RWPE1 (cell line): ENCODE data around the gene DOK1.

Source experiments
- CTCF ChIA-PET: fragments of 350-600 bp; sonication (Branson Sonifier 250); formaldehyde crosslinking; extraction: SDS; loops from one replicate; lab custom pipeline; 2021; lab: Yijun Ruan, JAX
- POLR2A ChIA-PET: fragments of 400-600 bp; formaldehyde crosslinking; extraction: SDS; loops from one replicate; lab custom pipeline; 2020; ENCODE audit warnings: antibody characterized with exemption; ENCODE audit not compliant: low non-redundant PET; lab: Yijun Ruan, JAX
- DNase-seq: peaks from one replicate; pipeline ENCODE4 v3.0.0; 2012; ENCODE audit warnings: low spot score
- H3K27ac ChIP-seq: fragments of 450-650 bp; 2 replicates; pipeline ENCODE4 v1.5.1; 2017
- CTCF ChIP-seq: fragments of 450-650 bp; conservative IDR thresholded peaks from 2 replicates; pipeline ENCODE4 v1.5.1; 2017; ENCODE audit warnings: low read depth, mild to moderate bottlenecking

The DOK1 gene

GRCh38 chr2:74530239-74531187, 24.0 kb upstream of the DOK1 start:
- no peak for TF ChIP-seq CTCF
- H3K27ac ChIP-seq, result peak overlapping the region; percentile 83
- CTCF ChIA-PET, result interaction anchor here (0.5 to 4.3 kb wide), 2 partner anchors 22 to 49 kb away, joined by 3 to 41 read pairs; partner anchors contain the start of genes CCDC142 and TTC31
- DNase-seq, result no peak
- POLR2A ChIA-PET, result interaction anchor here (0.6 kb wide), 2 partner anchors 20 to 47 kb away, joined by 3 to 12 read pairs; no protein-coding TSS in a partner anchor

GRCh38 chr2:74531666-74532065, 22.9 kb upstream of the DOK1 start:
- H3K27ac ChIP-seq, result no peak overlapping the region
- no peak for TF ChIP-seq CTCF
- POLR2A ChIA-PET, result no interaction called here
- CTCF ChIA-PET, result interaction anchor here (0.6 to 4.3 kb wide), 18 partner anchors 10 to 197 kb away, joined by 3 to 41 read pairs (median 4); partner anchors contain the start of genes CCDC142, INO80B, PCGF1 and TTC31
- DNase-seq, result no peak

GRCh38 chr2:74532222-74532621, 22.3 kb upstream of the DOK1 start:
- ChIA-PET CTCF (interaction anchor here (0.6 to 4.3 kb wide), 20 partner anchors 9 to 197 kb away, joined by 3 to 41 read pairs (median 4); partner anchors contain the start of genes CCDC142, INO80B, PCGF1 and TTC31), POLR2A (no interaction called here)
- DNase-seq, result no peak
- no peak overlapping the region for H3K27ac ChIP-seq
- peak; percentile 40 for TF ChIP-seq CTCF

- no peak overlapping the region for H3K27ac ChIP-seq
- TF ChIP-seq CTCF, result no peak
- ChIA-PET POLR2A (no interaction called here), CTCF (interaction anchor here (2.1 kb wide), 1 partner anchor 198 kb away, joined by 5 read pairs; no protein-coding TSS in a partner anchor)
- DNase-seq, result no peak
These were observed 21.1 kb upstream of the DOK1 start for GRCh38 chr2:74533464-74533863.

GRCh38 chr2:74534411-74534810, 20.1 kb upstream of the DOK1 start:
- H3K27ac ChIP-seq, result peak overlapping the region; percentile 10
- no peak for TF ChIP-seq CTCF
- ChIA-PET POLR2A (no interaction called here), CTCF (no interaction called here)
- DNase-seq, result no peak

GRCh38 chr2:74535440-74535965, 19.0 kb upstream of the DOK1 start:
- POLR2A ChIA-PET, result no interaction called here
- no peak for DNase-seq
- CTCF ChIA-PET, result no interaction called here
- H3K27ac ChIP-seq, result peak overlapping the region; percentile 10
- TF ChIP-seq CTCF, result no peak
